GM18502 (cell line): ENCODE data around the gene TMLHE.
"Not testable (repeated sequence)": the region's sequence is repeated elsewhere in the genome, so short reads cannot be mapped to it uniquely, and the experiment has no call there.

Experiments
- ATAC-seq: cut with Tn5 transposase; IDR thresholded peaks from one replicate; pipeline ENCODE4 v1.9.1; 2021; ENCODE audit warnings: mild to moderate bottlenecking; ENCODE audit not compliant: unreplicated experiment, poor library complexity

Gene TMLHE, protein sequence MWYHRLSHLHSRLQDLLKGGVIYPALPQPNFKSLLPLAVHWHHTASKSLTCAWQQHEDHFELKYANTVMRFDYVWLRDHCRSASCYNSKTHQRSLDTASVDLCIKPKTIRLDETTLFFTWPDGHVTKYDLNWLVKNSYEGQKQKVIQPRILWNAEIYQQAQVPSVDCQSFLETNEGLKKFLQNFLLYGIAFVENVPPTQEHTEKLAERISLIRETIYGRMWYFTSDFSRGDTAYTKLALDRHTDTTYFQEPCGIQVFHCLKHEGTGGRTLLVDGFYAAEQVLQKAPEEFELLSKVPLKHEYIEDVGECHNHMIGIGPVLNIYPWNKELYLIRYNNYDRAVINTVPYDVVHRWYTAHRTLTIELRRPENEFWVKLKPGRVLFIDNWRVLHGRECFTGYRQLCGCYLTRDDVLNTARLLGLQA

DNA sequence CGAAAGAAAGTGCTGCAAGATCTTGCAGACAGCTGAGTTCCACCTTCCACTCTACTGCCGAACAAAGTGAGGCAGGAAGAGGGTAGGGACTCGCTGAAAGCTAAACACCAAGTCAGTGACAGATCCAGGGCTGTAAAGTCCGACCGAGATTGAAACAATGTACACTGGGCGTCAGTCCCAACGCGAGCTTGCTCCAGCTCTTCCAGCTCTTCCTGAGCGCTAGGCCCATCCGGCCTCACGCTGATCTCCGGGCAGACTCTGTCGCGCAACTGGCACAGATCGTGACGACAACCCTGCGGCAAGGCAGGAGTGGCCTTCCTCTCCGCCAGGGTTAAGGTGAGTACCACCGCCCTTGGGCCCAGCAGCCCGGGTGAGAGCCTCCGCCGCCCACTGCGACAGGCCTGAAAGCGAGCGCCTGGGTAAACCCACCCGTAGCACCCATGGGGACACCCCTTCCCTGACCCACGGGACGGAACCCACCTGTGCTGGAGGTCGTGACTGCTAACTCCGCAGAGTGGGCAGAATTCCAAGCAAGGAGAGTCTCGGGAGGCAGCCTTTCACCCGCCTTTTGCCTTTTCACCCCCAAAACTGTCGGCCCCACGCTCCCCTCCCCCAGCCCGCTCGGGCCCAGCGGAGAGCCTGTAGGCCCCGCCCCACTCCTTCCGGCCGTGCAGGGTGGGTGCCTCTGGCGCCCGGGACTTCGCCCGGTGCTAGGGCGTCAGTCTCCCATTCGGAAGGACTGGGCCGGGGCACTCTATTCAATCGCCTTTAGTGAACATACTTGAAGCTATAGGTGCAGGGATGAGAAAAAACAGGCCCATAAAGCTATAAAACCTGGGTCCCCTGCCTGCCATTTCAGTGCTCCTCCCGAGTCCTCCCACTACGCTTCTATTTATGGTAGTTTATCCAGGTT is at the start of gene TMLHE, which contains the start of gene SPRY3:
Gene TMLHE, minus strand, starts transcription at position 641 of the 913 bp plus-strand sequence. CDS start 67,676 bp downstream, outside the sequence.
Gene SPRY3, plus strand, starts transcription at position 275 of the 913 bp plus-strand sequence.
- ATAC-seq = peak; percentile 88

DNA sequence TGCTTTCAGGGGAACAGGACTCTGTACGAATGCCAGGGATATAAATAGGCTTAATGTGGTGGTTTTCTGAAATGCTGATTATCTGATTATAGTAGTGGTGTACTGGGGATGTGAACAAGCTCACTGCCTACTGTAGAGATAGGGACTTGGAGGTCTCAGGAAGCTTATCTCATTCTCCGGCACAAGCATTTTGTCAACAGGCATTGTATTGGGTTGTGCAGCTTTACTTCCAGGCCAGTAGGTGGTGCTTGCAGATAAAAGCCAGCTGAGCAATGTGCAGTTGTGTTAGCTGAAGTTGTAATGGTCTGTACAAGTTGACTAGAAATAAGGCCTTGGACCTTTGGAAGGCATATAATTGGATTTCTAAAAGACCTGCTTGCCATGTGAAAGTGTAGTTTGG is 49.5 kb upstream of the TMLHE start:
- ATAC-seq = no peak

DNA sequence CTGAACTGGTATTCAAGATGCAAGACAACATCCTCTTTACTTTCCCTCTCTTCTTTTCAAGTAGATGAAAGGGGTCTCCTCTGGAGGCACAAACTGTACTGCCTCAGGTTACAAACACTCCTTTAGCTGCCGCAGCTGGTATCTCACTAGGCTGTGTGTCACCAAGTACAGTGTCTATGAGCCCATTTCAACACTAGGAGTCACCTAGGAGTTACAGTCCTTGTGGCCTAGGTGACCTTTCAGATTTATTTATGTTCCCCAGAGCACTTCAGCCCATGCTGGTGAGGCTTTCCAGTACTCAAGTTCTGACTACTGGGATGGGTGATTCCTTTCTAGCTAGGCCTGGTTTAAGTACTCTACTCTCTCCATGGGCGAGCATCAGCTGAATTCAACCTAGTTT is 32.4 kb upstream of the TMLHE start:
- no peak for ATAC-seq

DNA sequence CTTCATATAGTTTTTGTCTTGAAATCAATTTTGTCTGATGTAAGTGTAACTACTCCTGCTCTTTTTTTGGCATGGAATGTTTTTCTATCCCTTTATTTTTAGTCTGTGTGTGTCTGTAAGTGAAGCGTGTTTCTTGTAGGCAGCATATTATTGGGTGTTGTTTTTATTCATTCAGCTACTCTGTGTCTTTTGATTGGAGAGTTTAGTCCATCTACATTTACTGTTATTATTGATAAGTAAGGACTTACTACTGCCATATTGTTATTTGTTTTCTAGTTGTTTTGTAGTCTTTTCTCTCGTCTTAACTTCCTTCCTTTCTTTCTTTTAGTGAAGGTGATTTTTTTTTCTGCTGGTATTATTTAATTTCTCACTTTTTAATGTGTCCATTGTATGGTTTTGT is 30.5 kb upstream of the TMLHE start:
- ATAC-seq = no peak

DNA sequence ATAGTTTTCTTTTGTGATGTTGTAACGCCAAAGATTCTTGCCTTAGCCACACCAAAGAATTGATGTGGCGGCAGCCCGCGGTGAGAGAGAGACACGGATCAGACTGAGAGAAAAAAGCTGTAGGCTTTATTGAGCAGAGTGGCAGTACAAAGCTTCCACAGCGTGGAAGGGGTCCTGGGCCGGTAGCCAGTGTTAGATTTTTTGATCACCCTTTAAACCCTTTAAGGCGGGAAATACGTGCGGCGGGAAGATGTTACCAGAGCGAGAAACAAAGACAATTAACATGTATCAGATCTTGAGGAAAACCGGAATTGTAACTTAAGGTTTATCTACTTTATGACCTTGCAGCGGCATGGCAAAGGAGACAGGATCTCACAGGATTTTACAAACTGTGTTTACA is 28.6 kb upstream of the TMLHE start:
- not testable (repeated sequence) for ATAC-seq

DNA sequence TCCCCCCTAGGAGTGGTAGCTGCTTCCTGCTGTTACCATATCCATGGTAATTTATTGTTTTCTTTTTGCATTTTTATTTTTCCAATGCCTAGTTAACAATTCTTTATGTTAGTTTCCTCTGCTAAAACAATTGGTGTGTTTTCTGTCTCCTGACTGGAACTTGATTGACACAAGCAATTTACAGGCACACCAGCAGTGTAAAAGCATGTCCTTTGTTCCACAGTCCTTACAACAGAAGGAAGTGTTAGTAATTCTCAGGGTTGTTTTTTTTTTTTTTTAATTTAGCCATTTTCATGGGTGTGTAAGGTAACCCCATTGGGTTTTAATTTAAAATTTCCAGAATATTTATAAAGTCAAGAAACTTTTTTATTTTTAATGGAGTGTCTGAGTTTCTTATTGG is 25.0 kb upstream of the TMLHE start:
- ATAC-seq = no peak

DNA sequence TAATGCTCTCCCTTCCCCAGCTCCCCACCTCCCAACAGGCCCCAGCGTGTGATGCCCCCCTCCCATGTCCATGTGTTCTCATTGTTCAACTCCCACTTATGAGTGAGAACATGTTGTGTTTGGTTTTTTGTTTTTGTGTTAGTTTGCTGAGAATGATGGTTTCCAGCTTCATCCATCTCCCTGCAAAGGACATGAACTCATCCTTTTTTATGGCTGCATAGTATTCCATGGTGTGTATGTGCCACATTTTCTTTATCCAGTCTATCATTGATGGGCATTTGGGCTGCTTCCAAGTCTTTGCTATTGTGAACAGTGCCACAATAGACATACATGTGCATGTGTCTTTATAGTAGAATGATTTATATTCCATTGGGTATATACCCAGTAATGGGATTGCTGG is 22.3 kb upstream of the TMLHE start:
- not testable (repeated sequence) for ATAC-seq

DNA sequence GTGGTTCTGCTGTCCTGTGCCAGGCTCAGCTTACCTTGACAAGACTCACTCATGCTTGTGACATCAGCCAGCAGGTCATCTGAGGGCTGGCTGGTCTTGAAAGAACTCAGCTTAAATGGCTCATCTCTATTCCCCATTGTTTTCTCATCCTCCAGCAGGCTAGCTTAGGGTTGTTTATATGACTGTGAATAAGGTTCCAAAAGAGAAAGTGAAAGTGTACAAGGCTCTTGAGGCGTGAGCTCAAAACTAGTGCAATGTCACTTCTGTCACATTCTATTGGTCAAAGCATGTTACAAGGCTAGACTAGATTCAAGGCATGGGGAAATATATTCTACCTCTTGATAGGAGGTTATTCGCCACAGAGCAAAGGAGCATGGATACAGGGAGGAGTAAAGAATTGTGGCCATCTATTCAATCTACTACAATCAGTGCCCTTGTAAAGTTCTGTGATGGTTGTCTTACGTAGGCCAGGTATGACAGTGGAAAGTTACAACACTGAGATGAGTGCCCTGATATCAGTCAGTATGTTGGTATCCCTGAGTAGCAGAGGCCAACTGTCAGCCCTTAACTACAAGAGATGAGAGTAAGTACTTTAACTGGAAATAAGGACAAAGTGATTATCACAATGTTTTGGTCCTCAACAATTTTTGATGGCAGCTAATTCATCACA is 19.8 kb upstream of the TMLHE start:
- peak; percentile 85 for ATAC-seq

DNA sequence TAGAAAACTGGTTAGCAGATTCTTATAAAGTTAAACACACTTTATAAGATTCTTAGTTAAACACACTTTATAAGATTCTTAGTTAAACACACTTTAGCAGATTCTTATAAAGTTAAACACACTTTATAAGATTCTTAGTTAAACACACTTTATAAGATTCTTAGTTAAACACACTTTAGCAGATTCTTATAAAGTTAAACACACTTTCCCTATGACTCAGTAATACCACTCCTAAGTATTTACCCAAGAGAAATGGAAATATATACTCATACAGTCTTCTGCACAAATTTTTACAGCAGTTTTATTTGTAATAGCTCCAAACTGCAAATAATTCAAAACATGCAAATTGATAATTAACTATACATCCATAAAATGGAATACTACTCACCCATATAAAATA is 7.4 kb upstream of the TMLHE start:
- ATAC-seq = not testable (repeated sequence)

DNA sequence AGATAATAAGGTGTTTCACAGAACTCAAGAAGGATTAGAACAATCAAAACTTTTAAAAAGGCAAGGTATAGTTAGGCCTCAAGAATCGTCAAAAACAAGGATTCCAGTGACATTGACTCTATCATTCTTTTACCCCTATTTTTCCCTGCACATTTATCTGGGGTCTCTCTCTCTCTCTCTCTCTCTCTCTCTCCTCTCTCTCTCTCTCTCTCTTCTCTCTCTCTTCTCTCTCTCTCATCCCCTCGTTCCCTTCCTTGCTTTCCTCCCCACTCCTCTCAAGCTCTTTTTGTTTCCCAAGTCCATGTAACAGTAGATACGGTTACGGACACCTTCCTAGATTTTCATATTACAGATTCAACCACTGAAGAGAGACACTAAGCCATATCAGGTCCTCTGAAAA is 3.2 kb upstream of the TMLHE start:
- no peak for ATAC-seq

DNA sequence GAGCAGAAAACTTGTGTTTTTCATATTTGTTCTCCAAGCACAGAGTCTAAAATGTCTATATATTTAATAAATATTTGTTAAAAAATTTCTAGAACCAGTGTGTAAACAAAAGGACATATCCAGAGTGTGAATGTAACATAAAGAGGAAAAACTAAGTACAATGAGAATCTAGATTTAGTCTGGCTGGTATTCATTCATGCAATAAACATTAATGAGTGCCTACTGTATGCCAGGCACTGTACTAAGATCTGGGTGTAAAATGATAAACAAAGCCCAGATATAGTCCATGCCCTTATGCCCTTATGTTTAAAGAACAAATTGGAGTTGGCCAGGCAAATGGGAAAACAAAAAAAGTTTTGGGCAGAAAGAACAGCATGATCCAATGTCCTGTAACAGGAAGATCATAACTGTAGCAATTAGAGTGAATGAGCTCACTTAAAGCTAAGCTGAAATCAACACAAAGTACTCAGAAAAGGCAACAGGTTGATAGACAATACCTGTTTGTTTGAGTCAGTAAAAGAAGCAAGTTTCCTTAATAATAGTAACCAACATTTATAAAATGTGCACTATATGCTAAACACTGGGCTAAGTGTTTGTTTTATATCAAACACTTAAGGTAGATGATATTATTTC is 1.3 kb upstream of the TMLHE start:
- no peak for ATAC-seq

DNA sequence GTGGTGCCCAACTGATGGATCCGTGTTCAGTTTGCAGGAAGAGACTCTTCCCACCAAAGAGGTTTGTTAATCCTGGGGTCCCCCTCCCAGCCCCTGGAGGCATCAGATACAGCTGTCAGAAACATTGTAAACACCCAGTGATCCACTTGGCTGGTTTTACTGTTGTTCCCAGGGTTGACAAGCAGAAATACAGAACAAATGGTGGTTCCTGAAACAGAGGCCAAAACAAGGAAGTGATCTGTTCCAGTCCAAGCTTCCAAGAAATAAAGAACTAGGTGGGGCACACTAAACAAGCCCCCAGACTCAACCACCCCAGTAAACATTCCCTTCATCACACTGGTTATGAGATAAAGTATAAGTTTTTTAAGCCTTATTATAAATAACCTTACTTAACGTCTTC is 1.4 kb downstream of the TMLHE start:
- ATAC-seq = no peak

DNA sequence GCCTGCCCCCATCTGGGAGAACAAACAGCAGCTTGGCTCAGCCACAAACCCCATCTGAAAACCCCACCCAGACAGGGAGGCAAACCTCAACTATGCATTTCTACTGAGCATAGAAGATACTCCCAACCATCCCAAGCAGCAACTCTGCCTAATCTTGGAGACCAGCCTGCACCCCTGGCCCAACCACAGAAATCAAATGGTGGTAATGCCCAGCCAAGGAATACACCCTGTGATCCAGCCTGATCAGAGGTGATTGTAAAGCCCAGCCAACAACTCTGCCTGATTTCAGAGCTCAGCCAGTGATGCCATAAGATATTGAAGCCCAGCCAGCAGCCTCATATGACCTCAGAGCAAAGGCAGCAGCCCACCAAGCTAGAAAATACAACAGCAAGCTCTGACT is 19.8 kb downstream of the TMLHE start:
- ATAC-seq = no peak

DNA sequence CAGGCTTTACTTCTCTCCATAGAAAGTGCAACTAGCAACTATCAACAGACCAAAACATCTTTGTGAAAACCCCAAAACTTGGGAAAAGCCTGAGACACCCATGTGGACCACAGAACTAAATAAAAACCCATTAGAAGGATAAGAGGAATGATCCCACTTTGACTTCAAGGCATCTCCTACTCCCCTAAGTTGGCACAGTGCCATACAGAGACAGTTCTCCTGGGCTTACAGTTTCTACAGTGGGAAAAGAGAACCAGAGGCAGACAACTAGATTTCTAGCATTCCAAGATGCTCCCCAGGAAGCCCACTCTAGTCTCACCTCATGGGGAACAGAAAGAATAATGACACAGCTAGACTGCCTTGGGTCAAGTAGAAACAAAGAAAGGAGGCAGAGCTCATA is 20.4 kb downstream of the TMLHE start:
- no peak for ATAC-seq

DNA sequence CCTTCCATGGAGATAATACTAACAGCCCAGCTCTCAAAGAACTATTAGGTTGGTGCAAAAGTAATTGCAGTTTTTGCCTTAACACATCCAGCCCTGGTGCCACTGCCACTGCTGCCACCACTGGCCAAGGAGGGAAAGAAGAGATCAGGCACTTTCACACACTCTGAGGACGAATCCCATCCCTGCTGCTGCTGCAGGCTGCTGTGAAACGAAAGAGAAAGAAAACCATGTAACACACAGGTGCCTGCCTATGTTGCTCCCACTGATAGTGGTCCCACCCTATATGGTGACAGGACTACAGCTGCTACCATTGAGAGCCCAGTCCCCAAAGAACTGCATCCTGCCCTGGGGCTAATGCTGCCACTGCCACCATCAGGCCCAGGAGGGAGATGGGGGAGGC is 35.1 kb downstream of the TMLHE start:
- peak; percentile 45 for ATAC-seq

DNA sequence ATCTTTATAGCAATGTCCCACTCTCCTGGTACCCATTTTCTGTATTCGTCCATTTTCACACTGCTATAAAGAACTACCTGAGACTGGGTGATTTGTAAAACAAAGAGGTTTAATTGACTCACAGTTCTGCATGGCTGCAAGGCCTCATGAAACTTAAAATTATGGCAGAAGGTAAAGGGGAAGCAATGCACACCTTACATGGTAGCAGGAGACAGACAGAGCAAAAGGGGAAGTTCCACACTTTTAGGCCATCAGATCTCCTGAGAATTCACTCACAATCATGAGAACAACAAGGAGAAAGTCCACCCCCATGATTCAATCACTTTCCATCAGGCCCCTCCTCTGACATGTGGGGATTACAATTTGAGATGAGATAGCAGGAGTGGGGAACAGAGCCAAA is 49.7 kb downstream of the TMLHE start:
- ATAC-seq = no peak

DNA sequence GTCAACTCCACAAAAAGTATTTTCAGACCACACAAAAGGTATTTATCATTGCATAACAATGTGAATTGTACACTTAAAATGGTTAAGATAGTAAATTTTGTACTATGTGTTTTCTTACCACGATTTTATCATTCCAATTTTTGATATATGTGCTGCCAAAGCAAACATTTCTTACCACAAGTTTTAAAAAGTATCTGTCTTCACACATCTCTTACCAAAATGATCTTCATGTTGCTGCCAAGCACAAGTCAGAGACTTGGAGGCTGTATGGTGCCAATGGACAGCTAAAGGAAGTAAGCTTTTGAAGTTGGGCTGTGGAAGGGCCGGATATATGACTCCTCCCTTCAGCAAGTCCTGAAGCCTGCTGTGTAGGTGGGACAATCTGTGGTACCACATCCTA is 67.9 kb downstream of the TMLHE start:
- ATAC-seq = no peak

DNA sequence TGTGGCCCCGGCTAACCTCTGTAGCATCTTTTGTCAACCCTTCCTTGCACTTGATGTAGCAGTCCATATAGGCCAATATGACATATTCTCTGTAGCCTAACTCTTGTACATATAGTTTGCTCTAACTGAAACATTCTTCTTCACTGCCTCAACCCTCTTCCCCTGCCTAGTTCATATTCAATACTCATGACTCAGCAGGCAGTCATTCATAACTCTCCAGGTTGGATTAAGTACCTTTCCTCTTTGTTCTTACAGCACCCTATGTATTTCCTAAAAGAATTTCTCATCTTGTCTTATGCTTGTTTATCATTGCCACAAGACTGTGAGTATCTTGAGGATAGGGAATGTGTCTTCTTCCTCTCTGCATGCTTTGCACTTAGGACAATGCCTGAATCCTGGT is 76.9 kb downstream of the TMLHE start:
- no peak for ATAC-seq

DNA sequence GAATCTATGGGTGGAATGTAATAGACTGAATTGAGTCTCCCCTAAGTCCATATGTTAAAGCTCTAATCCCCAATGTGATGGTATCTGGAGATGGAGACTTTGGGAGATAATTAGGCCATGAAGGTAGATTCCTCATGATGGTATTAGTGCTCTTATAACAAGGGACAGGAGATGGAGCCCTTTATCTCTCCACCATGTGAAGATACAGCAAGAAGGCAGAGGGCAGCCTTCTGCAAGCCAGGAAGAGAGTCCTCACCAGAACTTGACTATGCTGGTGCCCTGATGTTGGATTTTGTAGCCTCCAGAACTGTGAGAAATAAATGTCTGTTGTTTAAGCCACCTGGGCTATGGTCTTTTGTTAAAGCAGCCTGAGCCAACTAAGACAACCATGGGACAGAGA is 78.0 kb downstream of the TMLHE start:
- ATAC-seq = no peak

DNA sequence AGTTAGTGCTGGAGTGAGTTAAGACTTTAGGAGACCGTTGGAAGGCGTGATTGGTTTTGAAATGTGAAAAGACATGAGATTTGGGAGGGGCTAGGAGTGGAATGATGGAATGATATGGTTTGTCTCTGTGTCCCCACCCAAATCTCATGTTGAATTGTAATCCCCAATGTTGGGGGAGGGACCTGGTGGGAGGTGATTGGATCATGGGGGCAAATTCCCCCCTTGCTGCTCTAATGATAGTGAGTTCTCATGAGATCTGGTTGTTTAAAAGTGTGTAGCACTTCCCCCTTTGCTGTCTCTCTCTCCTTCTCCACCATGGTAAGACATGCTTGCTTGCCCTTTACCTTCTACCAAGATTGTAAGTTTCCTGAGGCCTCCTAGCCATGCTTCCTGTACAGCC is 85.7 kb downstream of the TMLHE start:
- ATAC-seq = not testable (repeated sequence)
